NOMO-1 treated with dmso at 0.1 percent for 144 hours (cell line): ENCODE data around the gene SCGB1D1.
"Not testable (repeated sequence)": the region's sequence is repeated elsewhere in the genome, so short reads cannot be mapped to it uniquely, and the experiment has no call there.

Experiments used
- DNase-seq: peaks from one replicate; lab custom pipeline; 2025; ENCODE audit not compliant: unreplicated experiment; lab: John Stamatoyannopoulos, UW

The SCGB1D1 gene

GRCh38 chr11:62157603-62158002, 32.4 kb upstream of the SCGB1D1 start:
- no peak for DNase-seq

- DNase-seq = no peak
Observed at GRCh38 chr11:62166371-62166770, 23.6 kb upstream of the SCGB1D1 start.

- no peak for DNase-seq
Observed at GRCh38 chr11:62169448-62169847, 20.6 kb upstream of the SCGB1D1 start.

- DNase-seq = no peak
Observed at GRCh38 chr11:62169935-62170334, 20.1 kb upstream of the SCGB1D1 start.

GRCh38 chr11:62171261-62171723, 18.7 kb upstream of the SCGB1D1 start:
- DNase-seq = peak; percentile 61

GRCh38 chr11:62172294-62172693, 17.7 kb upstream of the SCGB1D1 start:
- no peak for DNase-seq

GRCh38 chr11:62176766-62177165, 13.2 kb upstream of the SCGB1D1 start:
- DNase-seq = no peak

- DNase-seq = no peak
Observed at GRCh38 chr11:62179995-62180394, 10.0 kb upstream of the SCGB1D1 start.

- DNase-seq = no peak
Observed at GRCh38 chr11:62181097-62181496, 8.9 kb upstream of the SCGB1D1 start.

- no peak for DNase-seq
Observed at GRCh38 chr11:62182147-62182891, 7.7 kb upstream of the SCGB1D1 start.

GRCh38 chr11:62186195-62186594, 3.8 kb upstream of the SCGB1D1 start:
- no peak for DNase-seq

GRCh38 chr11:62193952-62194351, 3.9 kb downstream of the SCGB1D1 start:
- DNase-seq = no peak

- DNase-seq = not testable (repeated sequence)
Observed at GRCh38 chr11:62195010-62195409, 5.0 kb downstream of the SCGB1D1 start.

- no peak for DNase-seq
Observed at GRCh38 chr11:62195945-62196344, 5.9 kb downstream of the SCGB1D1 start.

GRCh38 chr11:62197400-62197799, 7.4 kb downstream of the SCGB1D1 start:
- not testable (repeated sequence) for DNase-seq

- DNase-seq = no peak
Observed at GRCh38 chr11:62201376-62201775, 11.4 kb downstream of the SCGB1D1 start.

- no peak for DNase-seq
Observed at GRCh38 chr11:62202910-62203309, 12.9 kb downstream of the SCGB1D1 start.

GRCh38 chr11:62204430-62204829, 14.4 kb downstream of the SCGB1D1 start:
- DNase-seq = no peak

- DNase-seq = no peak
Observed at GRCh38 chr11:62205441-62205840, 15.4 kb downstream of the SCGB1D1 start.

- DNase-seq = not testable (repeated sequence)
Observed at GRCh38 chr11:62206276-62207066, 16.5 kb downstream of the SCGB1D1 start.

GRCh38 chr11:62208785-62209144, 18.7 kb downstream of the SCGB1D1 start:
- no peak for DNase-seq

- DNase-seq = no peak
Observed at GRCh38 chr11:62217191-62217748, 27.3 kb downstream of the SCGB1D1 start.
